CD4-positive, alpha-beta memory T cell (primary cell): ENCODE measurements around the gene MRPS12. TPM values are rescaled to one million over a fixed set of nuclear protein-coding genes. Genes with fewer than 3 reads are reported as not detected.

Experiments used
- CTCF ChIA-PET: fragments of 350-600 bp; sonication (Branson Sonifier 250); formaldehyde crosslinking; loops from one replicate; lab custom pipeline; 2021; ENCODE audit warnings: inconsistent platforms; ENCODE audit not compliant: partially characterized antibody; lab: Charles Lee
- POLR2A ChIA-PET: fragments of 350-600 bp; sonication (Branson Sonifier 250); formaldehyde crosslinking; loops from one replicate; lab custom pipeline; 2021; ENCODE audit not compliant: partially characterized antibody; lab: Charles Lee
- DNase-seq, 5 donors: peaks; one replicate each; pipeline versions ENCODE4 v3.0.0 to v3.0.0-alpha.2; 2020 to 2022; ENCODE audit warnings: mixed read lengths in 1 of 5
- H3K27ac ChIP-seq: one replicate; pipeline ENCODE4 v1.7.0; 2013; ENCODE audit warnings: low read depth, low read length
- H3K27me3 ChIP-seq: 2 replicates; pipeline ENCODE4 v1.7.0; 2013; ENCODE audit warnings: mild to moderate bottlenecking, low read length, moderate library complexity; ENCODE audit not compliant: insufficient read depth
- H3K36me3 ChIP-seq: 2 replicates; pipeline ENCODE4 v1.7.0; 2013; ENCODE audit warnings: mild to moderate bottlenecking, low read length, moderate library complexity; ENCODE audit not compliant: insufficient read depth
- H3K4me1 ChIP-seq: 2 replicates; pipeline ENCODE4 v1.7.0; 2013; ENCODE audit warnings: mild to moderate bottlenecking, low read length, moderate library complexity; ENCODE audit not compliant: insufficient read depth
- H3K4me3 ChIP-seq, 2 donors: one replicate each; pipeline ENCODE4 v1.7.0; 2013; ENCODE audit warnings: low read length in 2 of 2, mild to moderate bottlenecking in 1 of 2
- H3K9me3 ChIP-seq, 2 donors: one replicate each; pipeline ENCODE4 v1.7.0; 2013; ENCODE audit warnings: low read length in 2 of 2, control low read depth in 1 of 2; ENCODE audit not compliant: control insufficient read depth in 1 of 2
- H3K27ac Mint-ChIP-seq, 7 donors: one replicate each; pipeline ENCODE4 v1.8.0; 2020 to 2021; ENCODE audit warnings: mixed read lengths in 7 of 7, mild to moderate bottlenecking in 6 of 7, inconsistent platforms in 3 of 7, moderate library complexity in 3 of 7
- H3K27me3 Mint-ChIP-seq, 2 donors: one replicate each; pipeline ENCODE4 v1.8.0; 2020 to 2021; ENCODE audit warnings: mixed read lengths in 2 of 2
- H3K36me3 Mint-ChIP-seq, 2 donors: one replicate each; pipeline ENCODE4 v1.8.0; 2020 to 2021; ENCODE audit warnings: mixed read lengths in 2 of 2, inconsistent platforms in 1 of 2, mild to moderate bottlenecking in 1 of 2
- H3K4me1 Mint-ChIP-seq, 4 donors: one replicate each; pipeline ENCODE4 v1.8.0; 2020 to 2021; ENCODE audit warnings: mixed read lengths in 4 of 4, mild to moderate bottlenecking in 1 of 4
- H3K4me3 Mint-ChIP-seq, 8 donors: one replicate each; pipeline ENCODE4 v1.8.0; 2020 to 2021; ENCODE audit warnings: mixed read lengths in 8 of 8, mild to moderate bottlenecking in 7 of 8, moderate library complexity in 6 of 8, inconsistent platforms in 3 of 8
- H3K9me3 Mint-ChIP-seq, 8 donors: one replicate each; pipeline ENCODE4 v1.8.0; 2020 to 2021; ENCODE audit warnings: mixed read lengths in 8 of 8, mild to moderate bottlenecking in 5 of 8, inconsistent platforms in 3 of 8, moderate library complexity in 1 of 8
- intact Hi-C: fragments of 100-400 bp; cut with micrococcal nuclease; formaldehyde crosslinking; loops from one replicate; pipeline ENCODE4 v1.15.1; 2023
- polyA plus RNA-seq, 2 donors: library from polyadenylated mRNA; unstranded; fragments of 300-500 nt; fragmentation: Illumina TruSeq; gene quantifications; one replicate each; pipeline ENCODE4 v1.2.3, GENCODE V29; 2021
- total RNA-seq, 2 experiments: library from RNA; stranded (reverse); gene quantifications; one replicate each; pipeline ENCODE4 v1.2.3, GENCODE V29; 2021

MRPS12 gene
- total and polyA plus RNA-seq, 4 experiments from 2014 or later = 25.2 to 118 (median 51.7) TPM

DNA sequence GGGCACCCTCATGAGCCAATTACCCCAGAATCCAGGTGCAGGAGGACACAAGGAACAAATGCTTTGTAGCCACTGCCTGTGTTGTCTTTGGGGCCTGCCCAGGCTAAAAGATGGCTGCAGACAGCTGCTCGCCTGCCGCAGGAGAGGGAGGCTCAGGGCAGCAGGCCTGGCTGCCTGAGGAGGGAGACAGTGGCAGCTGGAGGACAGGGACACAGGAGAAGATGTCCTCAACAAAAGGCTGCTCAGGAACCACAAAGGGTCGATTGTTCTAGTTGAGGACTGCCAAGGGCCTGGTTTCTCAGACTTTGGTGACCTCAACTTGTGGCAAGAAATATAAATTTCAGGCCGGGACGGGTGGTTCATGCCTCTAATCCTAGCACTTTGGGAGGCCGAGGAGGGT is 39.0 kb upstream of the MRPS12 start:
- intact Hi-C loops = no loop called here
- Mint-ChIP-seq H3K9me3 (no peaks in the 10 kb centered on the region), H3K36me3 (peaks cover 5 to 26% of the 10 kb centered on the region in 2 donors), H3K4me1 (peaks cover 2 to 13% (median 5%) of the 10 kb centered on the region in 4 donors), H3K27me3 (no peaks in the 10 kb centered on the region), H3K27ac (peak overlapping the region in 1 of 7 donors; percentile 13), H3K4me3 (no peak overlapping the region)
- H3K36me3 ChIP-seq = peaks cover 19% of the 10 kb centered on the region
- no peak overlapping the region for H3K4me3 ChIP-seq
- DNase-seq = no peak
- ChIA-PET CTCF (interaction anchor here (1.1 kb wide), 1 partner anchor 13 kb away, joined by 3 read pairs; no protein-coding TSS in a partner anchor), POLR2A (no interaction called here)
- no peaks in the 10 kb centered on the region for H3K27me3 ChIP-seq
- H3K27ac ChIP-seq = no peak overlapping the region
- no peaks in the 10 kb centered on the region for H3K9me3 ChIP-seq
- peaks cover 4% of the 10 kb centered on the region for H3K4me1 ChIP-seq

DNA sequence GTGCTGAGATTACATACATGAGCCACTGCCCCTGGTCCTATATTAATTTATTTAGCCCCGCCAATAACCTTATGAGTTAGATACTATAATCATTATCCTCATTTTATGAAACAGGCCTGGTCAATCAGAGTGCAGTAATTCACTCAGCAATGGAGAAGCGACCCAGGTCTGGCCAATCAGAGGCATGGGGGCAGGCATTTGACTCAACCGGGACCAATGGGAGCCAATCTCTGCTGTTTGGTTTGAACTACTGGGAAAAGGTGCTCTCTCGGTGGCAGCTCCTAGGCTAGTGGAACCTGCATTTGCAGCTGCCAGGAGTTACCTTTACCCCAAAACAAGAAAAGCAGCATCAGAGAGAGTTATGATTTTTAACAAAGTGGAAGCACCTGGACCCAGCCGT is 37.9 kb upstream of the MRPS12 start:
- CTCF ChIA-PET = interaction anchor here (1.1 kb wide), 2 partner anchors 14 to 490 kb away, joined by 3 read pairs; partner anchors contain the start of gene FAM98C
- Histone ChIP-seq H3K9me3 (no peaks in the 10 kb centered on the region), H3K27ac (no peak overlapping the region), H3K4me3 (no peak overlapping the region), H3K4me1 (peaks cover 7% of the 10 kb centered on the region), H3K36me3 (peaks cover 19% of the 10 kb centered on the region), H3K27me3 (no peaks in the 10 kb centered on the region)
- H3K4me3 Mint-ChIP-seq = no peak overlapping the region
- H3K9me3 Mint-ChIP-seq = no peaks in the 10 kb centered on the region
- H3K27ac Mint-ChIP-seq = peak overlapping the region in 1 of 7 donors; percentile 62
- POLR2A ChIA-PET = no interaction called here
- no peaks in the 10 kb centered on the region for H3K27me3 Mint-ChIP-seq
- H3K4me1 Mint-ChIP-seq = peaks cover 4 to 19% (median 7%) of the 10 kb centered on the region in 4 donors
- intact Hi-C loops = no loop called here
- H3K36me3 Mint-ChIP-seq = peaks cover 5 to 24% of the 10 kb centered on the region in 2 donors
- no peak for DNase-seq

DNA sequence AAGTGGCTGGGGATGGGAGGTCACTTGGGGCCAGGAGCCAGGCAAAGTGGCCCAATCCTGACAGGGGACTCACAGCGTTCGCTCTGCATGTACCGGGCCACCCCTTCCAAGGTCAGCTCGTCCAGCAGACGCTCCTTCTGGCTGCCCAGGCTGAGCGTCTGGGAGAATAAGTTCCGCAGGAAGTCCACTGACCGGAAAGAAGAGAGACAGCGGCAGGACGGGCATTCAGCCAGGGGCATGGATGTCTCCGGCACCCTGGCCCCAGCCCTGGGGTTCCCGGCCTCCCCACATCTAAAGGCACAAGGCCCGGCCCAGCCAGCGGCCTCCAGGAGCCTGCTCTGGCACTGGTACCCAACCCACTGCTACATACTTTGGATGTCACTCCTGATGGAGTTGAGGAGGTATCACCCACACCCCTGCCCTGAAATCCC is 37.4 kb upstream of the MRPS12 start:
- Mint-ChIP-seq H3K36me3 (peaks cover 5 to 23% of the 10 kb centered on the region in 2 donors), H3K27ac (no peak overlapping the region), H3K4me3 (no peak overlapping the region), H3K9me3 (no peaks in the 10 kb centered on the region), H3K4me1 (peaks cover 4 to 24% (median 11%) of the 10 kb centered on the region in 4 donors), H3K27me3 (no peaks in the 10 kb centered on the region)
- Histone ChIP-seq H3K36me3 (peaks cover 17% of the 10 kb centered on the region), H3K27me3 (no peaks in the 10 kb centered on the region), H3K4me3 (no peak overlapping the region), H3K27ac (no peak overlapping the region), H3K4me1 (peaks cover 11% of the 10 kb centered on the region), H3K9me3 (no peaks in the 10 kb centered on the region)
- ChIA-PET POLR2A (no interaction called here), CTCF (interaction anchor here (1.1 kb wide), 1 partner anchor 491 kb away, joined by 3 read pairs; the partner anchor contains the start of gene FAM98C)
- DNase-seq = no peak
- intact Hi-C loops = no loop called here

DNA sequence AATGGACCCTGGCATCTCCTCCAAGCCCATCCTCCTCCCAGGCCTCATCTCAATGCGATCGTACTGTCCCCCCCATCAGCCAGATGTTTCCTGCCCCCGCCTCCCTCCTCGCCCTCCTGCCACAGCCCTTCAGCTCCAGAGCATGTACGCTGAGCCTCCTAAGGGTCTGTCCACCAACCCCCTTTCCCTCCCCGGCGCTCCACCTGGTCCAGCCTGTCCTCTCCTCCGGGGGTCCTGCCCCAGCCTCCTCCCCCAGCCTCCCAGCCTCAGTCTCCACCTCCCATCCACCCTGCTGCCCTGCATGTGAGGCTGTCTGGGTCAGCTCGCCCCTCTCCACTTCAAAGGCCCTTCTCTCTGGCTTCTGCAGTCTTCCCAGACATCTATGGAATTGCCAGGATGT is 35.8 kb upstream of the MRPS12 start:
- Histone ChIP-seq H3K9me3 (no peaks in the 10 kb centered on the region), H3K27me3 (no peaks in the 10 kb centered on the region), H3K4me1 (peaks cover 18% of the 10 kb centered on the region), H3K27ac (no peak overlapping the region), H3K4me3 (no peak overlapping the region), H3K36me3 (peaks cover 2% of the 10 kb centered on the region)
- peaks cover 7 to 38% (median 22%) of the 10 kb centered on the region in 4 donors for H3K4me1 Mint-ChIP-seq
- peak overlapping the region in 3 of 7 donors; percentile 18 to 66 (median 36) for H3K27ac Mint-ChIP-seq
- H3K9me3 Mint-ChIP-seq = no peaks in the 10 kb centered on the region
- POLR2A ChIA-PET = no interaction called here
- no peak for DNase-seq
- CTCF ChIA-PET = interaction anchor here (2.9 kb wide), 1 partner anchor 8 kb away, joined by 13 read pairs; no protein-coding TSS in a partner anchor
- H3K4me3 Mint-ChIP-seq = peak overlapping the region in 1 of 8 donors; percentile 31
- H3K27me3 Mint-ChIP-seq = no peaks in the 10 kb centered on the region
- intact Hi-C loops = no loop called here
- H3K36me3 Mint-ChIP-seq = peaks cover 5 to 18% of the 10 kb centered on the region in 2 donors

DNA sequence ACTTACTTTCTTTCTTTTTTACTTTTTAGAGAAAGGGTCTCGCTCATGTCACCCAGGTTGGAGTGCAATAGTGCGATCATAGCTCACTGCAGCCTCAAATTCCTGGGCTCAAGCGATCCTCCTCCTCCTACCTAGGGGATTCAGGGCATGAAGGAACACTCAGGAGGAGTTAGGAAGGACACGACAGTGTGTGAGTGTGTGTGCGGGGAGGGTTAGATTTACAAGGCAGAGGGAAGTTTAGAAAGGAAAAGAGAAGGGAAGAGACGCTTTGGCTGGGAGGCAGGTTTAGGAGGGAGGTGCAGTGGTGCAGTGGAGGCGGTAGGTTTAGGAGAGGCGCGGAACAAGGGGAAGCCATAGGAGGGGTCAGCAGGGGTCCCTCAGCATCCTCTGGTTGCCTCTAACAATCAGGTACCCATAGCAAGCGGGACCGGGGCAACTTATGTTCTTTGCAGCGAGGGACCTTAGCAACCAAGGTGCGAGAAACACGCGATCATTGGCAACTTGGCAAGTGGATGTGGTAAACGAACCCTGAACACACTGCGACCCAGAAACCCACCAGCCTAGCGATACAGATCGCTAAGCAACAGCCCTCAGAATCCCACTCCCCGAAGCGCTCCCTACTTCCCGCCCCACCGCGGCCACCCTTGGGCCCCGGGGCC is 31.8 kb upstream of the MRPS12 start:
- ChIA-PET POLR2A (interaction anchor here (3.0 kb wide), 1 partner anchor 129 kb away, joined by 13 read pairs; no protein-coding TSS in a partner anchor), CTCF (no interaction called here)
- H3K4me3 Mint-ChIP-seq = peak overlapping the region; percentile 92 to 98 (median 96)
- peaks cover 34% of the 10 kb centered on the region for H3K4me1 ChIP-seq
- H3K27me3 Mint-ChIP-seq = no peaks in the 10 kb centered on the region
- H3K27me3 ChIP-seq = no peaks in the 10 kb centered on the region
- peak overlapping the region; percentile 90 to 100 (median 99) for H3K27ac Mint-ChIP-seq
- H3K4me1 Mint-ChIP-seq = peaks cover 17 to 60% (median 38%) of the 10 kb centered on the region in 4 donors
- peak overlapping the region; percentile 99 for H3K27ac ChIP-seq
- intact Hi-C loops = loop anchor here (1.0 kb wide), 8 partner anchors 21 to 525 kb away; partner anchors contain the start of genes ACTN4, ECH1, EIF3K and MRPS12
- H3K9me3 Mint-ChIP-seq = no peaks in the 10 kb centered on the region
- no peaks in the 10 kb centered on the region for H3K9me3 ChIP-seq
- H3K4me3 ChIP-seq = peak overlapping the region; percentile 71 to 87
- H3K36me3 Mint-ChIP-seq = peaks cover 3 to 14% of the 10 kb centered on the region in 2 donors
- H3K36me3 ChIP-seq = no peaks in the 10 kb centered on the region
- no peak for DNase-seq

DNA sequence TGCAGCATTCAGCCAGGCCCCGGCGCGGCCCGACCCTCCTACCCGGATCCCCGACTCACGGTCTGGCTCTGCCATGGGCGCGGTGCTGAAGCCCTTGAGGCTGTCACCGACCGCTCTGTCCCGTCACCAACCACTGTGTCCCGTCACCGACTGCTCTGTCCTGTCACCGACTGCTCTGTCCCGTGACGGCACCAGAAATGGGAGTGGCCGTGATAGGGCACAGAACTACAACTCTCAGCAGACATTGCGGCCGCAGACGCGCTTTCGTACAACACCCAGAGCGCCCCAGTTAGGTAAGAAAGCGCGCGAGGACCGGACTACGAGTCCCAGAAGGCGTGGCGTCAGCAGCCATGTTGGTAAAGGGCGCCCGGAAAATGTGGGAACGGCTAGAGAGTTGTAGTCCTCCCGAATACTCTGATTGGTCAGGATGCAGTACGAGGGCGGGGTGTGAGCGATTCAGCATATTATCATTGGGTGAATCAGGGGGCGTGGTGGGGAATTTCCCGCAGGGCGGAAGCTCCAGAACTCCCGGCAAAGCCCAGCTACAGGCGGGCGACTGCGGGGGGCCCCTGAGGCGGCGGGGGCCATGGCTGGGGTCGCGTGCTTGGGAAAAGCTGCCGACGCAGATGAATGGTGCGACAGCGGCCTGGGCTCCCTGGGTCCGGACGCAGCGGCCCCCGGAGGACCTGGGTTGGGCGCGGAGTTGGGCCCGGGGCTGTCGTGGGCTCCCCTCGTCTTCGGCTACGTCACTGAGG is 31.1 kb upstream of the MRPS12 start, which contains the start of the genes NFKBIB and SIRT2:
TSS of gene NFKBIB (plus strand) at position 523 of the 755 bp plus-strand sequence. CDS start at position 587, 64 bp downstream.
TSS of gene SIRT2 (minus strand) at position 172 of the 755 bp plus-strand sequence. CDS start at position 75, 97 bp downstream.
- Histone ChIP-seq H3K27ac (peak within 1 kb of the TSS; percentile 99), H3K4me3 (peak within 1 kb of the TSS; percentile 71 to 87), H3K9me3 (no peaks in the 10 kb centered on the region), H3K36me3 (peaks cover 5% of the 10 kb centered on the region), H3K27me3 (no peaks in the 10 kb centered on the region), H3K4me1 (peaks cover 34% of the 10 kb centered on the region)
- intact Hi-C loops = loop anchor here (1.0 kb wide), 8 partner anchors 21 to 525 kb away; partner anchors contain the start of genes ACTN4, ECH1, EIF3K and MRPS12
- POLR2A ChIA-PET = interaction anchor here (0.7 to 3.0 kb wide), 16 partner anchors 17 to 536 kb away, joined by 3 to 18 read pairs (median 4); partner anchors contain the start of genes ACTN4, ECH1, FAM98C and HNRNPL
- peak within 1 kb of the TSS; percentile 90 to 100 (median 99) for H3K27ac Mint-ChIP-seq
- CTCF ChIA-PET = interaction anchor here (1.0 to 3.7 kb wide), 7 partner anchors 29 to 497 kb away, joined by 3 to 35 read pairs (median 6); partner anchors contain the start of genes FAM98C, HNRNPL, MRPS12 and SARS2
- no peaks in the 10 kb centered on the region for H3K9me3 Mint-ChIP-seq
- no peaks in the 10 kb centered on the region for H3K27me3 Mint-ChIP-seq
- peak; percentile 98 to 100 (median 100) for DNase-seq
- H3K36me3 Mint-ChIP-seq = peaks cover 10 to 20% of the 10 kb centered on the region in 2 donors
- H3K4me1 Mint-ChIP-seq = peaks cover 17 to 59% (median 39%) of the 10 kb centered on the region in 4 donors
- peak within 1 kb of the TSS; percentile 92 to 98 (median 96) for H3K4me3 Mint-ChIP-seq
